Measurements from ENCODE around the gene SGO2. TPM values are rescaled to one million over a fixed set of nuclear protein-coding genes. Genes with fewer than 3 reads are reported as not detected.

SGO2 gene
- total and polyA plus RNA-seq, 2 donors (not counting 3 experiments of a cell fraction or from before 2014, with no cell fraction given), result 1.7 to 20.5 TPM

DNA sequence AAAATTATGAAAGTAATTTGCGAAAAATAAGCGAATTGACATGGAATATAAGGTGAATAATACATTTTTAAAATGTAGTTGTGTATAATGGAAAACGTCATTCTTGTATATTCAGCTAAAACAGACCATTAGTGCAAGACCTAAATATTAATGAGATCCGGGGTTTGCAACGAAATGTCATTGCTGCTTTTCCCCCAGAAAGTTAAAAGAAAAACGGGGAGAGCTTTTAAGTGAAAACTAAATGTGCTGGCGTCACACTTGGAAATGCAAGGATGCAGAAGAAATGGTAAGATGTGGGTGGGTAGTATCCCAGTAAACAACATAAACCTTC lies 491 bp upstream of the SGO2 start:
- H3K36me3 ChIP-seq (ENCODE audit: control insufficient read depth in 2 of 2, extremely low read depth in 1 of 2, insufficient read depth in 2 of 2, low read length in 2 of 2), result no peaks in the 10 kb centered on the region
- no peak for DNase-seq (ENCODE audit: low read depth, low spot score)
- H3K9me1 ChIP-seq (replicated peaks; ENCODE audit: control insufficient read depth, extremely low read depth, insufficient read depth, low read length), result no peaks in the 10 kb centered on the region

More for the DNA sequence above, 491 bp upstream of the SGO2 start:
- TF ChIP-seq POLR2AphosphoS5 (IDR thresholded peaks at IDR 0.05; ENCODE audit: insufficient read depth, low read depth, low read length), result no peak
- TF ChIP-seq FOS (IDR thresholded peaks at IDR 0.05; ENCODE audit: borderline replicate concordance, insufficient read depth, low read length), result no peak
- TF ChIP-seq POLR2A (IDR thresholded peaks at IDR 0.05; ENCODE audit: low read depth, low read length), result no peak
- TF ChIP-seq EZH2 (IDR thresholded peaks at IDR 0.05; ENCODE audit: borderline replicate concordance, low read depth, low read length, severe bottlenecking), result no peak
- no peak for TF ChIP-seq JUN (IDR thresholded peaks at IDR 0.05; ENCODE audit: borderline replicate concordance, insufficient read depth, insufficient read length, low read depth)
- no peak for TF ChIP-seq GATA2 (IDR thresholded peaks at IDR 0.05; ENCODE audit: insufficient read depth, insufficient read length, low read depth, low read length)
- TF ChIP-seq CTCF (IDR thresholded peaks at IDR 0.05; ENCODE audit: extremely low read depth in 1 of 2, insufficient read depth in 1 of 2, low read depth in 1 of 2, low read length in 2 of 2), result no peak
- TF ChIP-seq, protein P1, sequence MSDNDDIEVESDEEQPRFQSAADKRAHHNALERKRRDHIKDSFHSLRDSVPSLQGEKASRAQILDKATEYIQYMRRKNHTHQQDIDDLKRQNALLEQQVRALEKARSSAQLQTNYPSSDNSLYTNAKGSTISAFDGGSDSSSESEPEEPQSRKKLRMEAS (IDR thresholded peaks at IDR 0.05; ENCODE audit: insufficient read depth, insufficient read length), result no peak
- no peak for TF ChIP-seq MYC (IDR thresholded peaks at IDR 0.05; ENCODE audit: low read depth, low read length)
- BruUV-seq (replicated peaks), result no TSS peak
- Histone ChIP-seq H3K79me2 (ENCODE audit: control insufficient read depth, insufficient read depth, low read length) (peaks cover 42% of the 10 kb centered on the region), H3K27ac (ENCODE audit: insufficient read depth, low read depth, low read length) (no peak overlapping the region), H2AFZ (ENCODE audit: low read depth, low read length) (peak overlapping the region; percentile 87), H4K20me1 (replicated peaks; ENCODE audit: control insufficient read depth, extremely low read depth, insufficient read depth, low read length) (no peaks in the 10 kb centered on the region), H3K9me3 (replicated peaks; ENCODE audit: control insufficient read depth, insufficient read depth, low read length) (no peaks in the 10 kb centered on the region), H3K9ac (replicated peaks; ENCODE audit: extremely low read depth, insufficient read depth, low read length) (no peak overlapping the region), H3K4me3 (replicated peaks in 1 of 3; ENCODE audit: insufficient read depth in 1 of 3, low read depth in 1 of 3, low read length in 3 of 3) (peak overlapping the region; percentile 66 to 83 (median 67)), H3K4me2 (ENCODE audit: insufficient read depth, low read length) (peak overlapping the region; percentile 91), H3K4me1 (ENCODE audit: control insufficient read depth, extremely low read depth, insufficient read depth, low read length) (peaks cover 8% of the 10 kb centered on the region), H3K27me3 (ENCODE audit: control insufficient read depth in 2 of 2, insufficient read depth in 2 of 2, low read length in 2 of 2) (peaks cover 21 to 22% of the 10 kb centered on the region in 2 experiments)
- POLR2A ChIA-PET, result interaction anchor here (1.1 kb wide), 1 partner anchor 16 kb away, joined by 3 read pairs; the partner anchor contains the start of gene KCTD18
- dilution Hi-C loops (cut with MboI; ENCODE audit: extremely low pct_ligation_motif_present, low sequenced_read_pairs), result no loop called here
- FAIRE-seq, result no peak
- CTCF ChIA-PET, result interaction anchor here (0.8 to 1.5 kb wide), 6 partner anchors 12 to 552 kb away, joined by 3 to 5 read pairs (median 3); partner anchors contain the start of genes AOX1 and KCTD18
- intact Hi-C loops (cut with micrococcal nuclease), result loop anchor here (5.0 kb wide), 1 partner anchor 912 kb away; no protein-coding TSS in a partner anchor
